ENCODE measurements around the gene SHISAL1.

SHISAL1 gene

DNA sequence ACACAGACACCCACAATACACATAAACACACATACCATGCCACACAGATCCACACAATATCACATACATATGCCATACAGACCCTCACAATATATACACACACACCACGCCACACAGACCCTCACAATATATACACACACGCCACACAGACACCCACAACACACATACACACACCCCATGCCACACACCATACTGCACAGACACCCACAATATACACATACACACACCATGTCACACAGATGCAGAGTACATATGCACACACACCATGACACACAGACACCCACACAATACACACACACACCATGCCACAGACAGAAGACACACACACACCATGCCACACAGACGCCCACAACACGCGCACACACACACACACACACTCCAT, 43.6 kb downstream of the SHISAL1 start:
- no peak for DNase-seq (ENCODE audit: low read depth in 1 of 2, low spot score in 1 of 2)
- TF ChIP-seq, protein P1, sequence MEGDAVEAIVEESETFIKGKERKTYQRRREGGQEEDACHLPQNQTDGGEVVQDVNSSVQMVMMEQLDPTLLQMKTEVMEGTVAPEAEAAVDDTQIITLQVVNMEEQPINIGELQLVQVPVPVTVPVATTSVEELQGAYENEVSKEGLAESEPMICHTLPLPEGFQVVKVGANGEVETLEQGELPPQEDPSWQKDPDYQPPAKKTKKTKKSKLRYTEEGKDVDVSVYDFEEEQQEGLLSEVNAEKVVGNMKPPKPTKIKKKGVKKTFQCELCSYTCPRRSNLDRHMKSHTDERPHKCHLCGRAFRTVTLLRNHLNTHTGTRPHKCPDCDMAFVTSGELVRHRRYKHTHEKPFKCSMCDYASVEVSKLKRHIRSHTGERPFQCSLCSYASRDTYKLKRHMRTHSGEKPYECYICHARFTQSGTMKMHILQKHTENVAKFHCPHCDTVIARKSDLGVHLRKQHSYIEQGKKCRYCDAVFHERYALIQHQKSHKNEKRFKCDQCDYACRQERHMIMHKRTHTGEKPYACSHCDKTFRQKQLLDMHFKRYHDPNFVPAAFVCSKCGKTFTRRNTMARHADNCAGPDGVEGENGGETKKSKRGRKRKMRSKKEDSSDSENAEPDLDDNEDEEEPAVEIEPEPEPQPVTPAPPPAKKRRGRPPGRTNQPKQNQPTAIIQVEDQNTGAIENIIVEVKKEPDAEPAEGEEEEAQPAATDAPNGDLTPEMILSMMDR (IDR thresholded peaks at IDR 0.05; ENCODE audit: insufficient read depth, low read length) = no peak
- TF ChIP-seq GABPA (IDR thresholded peaks at IDR 0.05; ENCODE audit: low read depth) (no peak), POLR2AphosphoS5 (IDR thresholded peaks at IDR 0.05; ENCODE audit: low read depth) (no peak), SPI1 (IDR thresholded peaks at IDR 0.05; ENCODE audit: borderline replicate concordance, low read depth) (no peak)
- TF ChIP-seq, protein P2, sequence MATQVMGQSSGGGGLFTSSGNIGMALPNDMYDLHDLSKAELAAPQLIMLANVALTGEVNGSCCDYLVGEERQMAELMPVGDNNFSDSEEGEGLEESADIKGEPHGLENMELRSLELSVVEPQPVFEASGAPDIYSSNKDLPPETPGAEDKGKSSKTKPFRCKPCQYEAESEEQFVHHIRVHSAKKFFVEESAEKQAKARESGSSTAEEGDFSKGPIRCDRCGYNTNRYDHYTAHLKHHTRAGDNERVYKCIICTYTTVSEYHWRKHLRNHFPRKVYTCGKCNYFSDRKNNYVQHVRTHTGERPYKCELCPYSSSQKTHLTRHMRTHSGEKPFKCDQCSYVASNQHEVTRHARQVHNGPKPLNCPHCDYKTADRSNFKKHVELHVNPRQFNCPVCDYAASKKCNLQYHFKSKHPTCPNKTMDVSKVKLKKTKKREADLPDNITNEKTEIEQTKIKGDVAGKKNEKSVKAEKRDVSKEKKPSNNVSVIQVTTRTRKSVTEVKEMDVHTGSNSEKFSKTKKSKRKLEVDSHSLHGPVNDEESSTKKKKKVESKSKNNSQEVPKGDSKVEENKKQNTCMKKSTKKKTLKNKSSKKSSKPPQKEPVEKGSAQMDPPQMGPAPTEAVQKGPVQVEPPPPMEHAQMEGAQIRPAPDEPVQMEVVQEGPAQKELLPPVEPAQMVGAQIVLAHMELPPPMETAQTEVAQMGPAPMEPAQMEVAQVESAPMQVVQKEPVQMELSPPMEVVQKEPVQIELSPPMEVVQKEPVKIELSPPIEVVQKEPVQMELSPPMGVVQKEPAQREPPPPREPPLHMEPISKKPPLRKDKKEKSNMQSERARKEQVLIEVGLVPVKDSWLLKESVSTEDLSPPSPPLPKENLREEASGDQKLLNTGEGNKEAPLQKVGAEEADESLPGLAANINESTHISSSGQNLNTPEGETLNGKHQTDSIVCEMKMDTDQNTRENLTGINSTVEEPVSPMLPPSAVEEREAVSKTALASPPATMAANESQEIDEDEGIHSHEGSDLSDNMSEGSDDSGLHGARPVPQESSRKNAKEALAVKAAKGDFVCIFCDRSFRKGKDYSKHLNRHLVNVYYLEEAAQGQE (IDR thresholded peaks at IDR 0.05; ENCODE audit: insufficient replicate concordance, low read depth) = no peak
- H3K27me3 ChIP-seq (ENCODE audit: insufficient read depth, poor library complexity, severe bottlenecking) = peaks cover 4% of the 10 kb centered on the region

DNA sequence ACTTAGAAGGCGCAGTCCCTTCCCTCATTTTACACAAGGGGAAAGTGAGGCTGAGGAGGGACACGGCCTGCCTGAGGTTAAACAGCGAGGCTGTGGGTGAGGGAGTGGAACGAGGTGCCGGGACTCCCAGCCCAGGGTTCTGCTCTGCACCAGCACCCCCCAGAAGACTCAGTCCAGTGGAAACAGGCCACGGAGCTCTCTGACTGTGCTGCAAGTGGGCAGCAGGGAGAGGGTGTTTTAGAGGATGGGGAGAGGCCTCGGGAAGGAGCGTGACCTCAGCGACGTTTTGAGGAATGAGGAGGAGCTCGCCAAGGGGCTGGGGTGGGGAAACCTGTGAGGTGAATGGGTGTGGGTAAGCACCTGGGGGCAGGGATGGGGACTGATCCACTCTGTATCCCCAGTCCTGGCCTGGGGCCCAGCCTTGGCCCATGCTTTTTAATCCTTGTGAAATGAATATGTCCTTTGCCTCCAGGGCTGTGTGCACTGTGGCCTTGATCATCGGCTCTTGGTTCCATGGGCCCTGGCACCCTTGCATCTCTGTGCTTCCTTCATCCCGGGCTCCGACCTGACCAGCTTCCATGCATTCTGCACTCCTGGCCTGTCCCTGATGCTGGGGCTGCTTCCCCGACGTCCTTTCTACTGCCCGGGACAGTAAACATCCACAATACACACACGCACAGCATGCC, 44.2 kb downstream of the SHISAL1 start:
- no peak for DNase-seq (ENCODE audit: low read depth in 1 of 2, low spot score in 1 of 2)
- H3K4me3 ChIP-seq (replicated peaks; ENCODE audit: insufficient read depth, low read length) = no peak overlapping the region
- TF ChIP-seq, protein P1 (IDR thresholded peaks at IDR 0.05; ENCODE audit: insufficient read depth, low read length) = no peak
- TF ChIP-seq SPI1 (IDR thresholded peaks at IDR 0.05; ENCODE audit: borderline replicate concordance, low read depth) (no peak), GABPA (IDR thresholded peaks at IDR 0.05; ENCODE audit: low read depth) (no peak), POLR2AphosphoS5 (IDR thresholded peaks at IDR 0.05; ENCODE audit: low read depth) (no peak)
- TF ChIP-seq, protein P2 (IDR thresholded peaks at IDR 0.05; ENCODE audit: insufficient replicate concordance, low read depth) = no peak

More for the DNA sequence above, 43.6 kb downstream of the SHISAL1 start:
- no peak overlapping the region for H3K4me3 ChIP-seq (replicated peaks; ENCODE audit: insufficient read depth, low read length)
- H3K27ac ChIP-seq (replicated peaks) = no peak overlapping the region

DNA sequence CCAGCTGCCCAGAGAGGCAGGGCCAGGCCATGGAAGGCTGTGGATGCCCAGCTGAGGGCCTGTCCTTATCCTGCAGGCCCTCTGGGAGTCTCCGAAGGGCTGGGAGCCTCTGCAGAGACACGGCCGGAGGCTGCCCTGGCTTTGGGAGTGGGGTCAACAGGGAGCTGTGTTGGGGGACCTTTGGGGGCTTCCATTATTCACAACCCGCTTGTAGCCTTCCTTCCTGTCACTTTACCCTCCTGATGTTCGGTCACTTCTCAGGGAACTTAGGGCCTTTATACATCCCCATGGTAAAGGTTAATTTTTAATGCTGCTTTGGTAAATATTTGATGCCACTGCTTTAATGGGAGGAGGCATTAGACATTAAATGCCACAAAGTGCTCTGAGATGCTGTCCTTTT, 44.9 kb downstream of the SHISAL1 start:
- TF ChIP-seq, protein P1 (IDR thresholded peaks at IDR 0.05; ENCODE audit: insufficient read depth, low read length) = no peak
- TF ChIP-seq POLR2AphosphoS5 (IDR thresholded peaks at IDR 0.05; ENCODE audit: low read depth) (no peak), GABPA (IDR thresholded peaks at IDR 0.05; ENCODE audit: low read depth) (no peak), SPI1 (IDR thresholded peaks at IDR 0.05; ENCODE audit: borderline replicate concordance, low read depth) (no peak)
- TF ChIP-seq, protein P2 (IDR thresholded peaks at IDR 0.05; ENCODE audit: insufficient replicate concordance, low read depth) = no peak
- H3K4me3 ChIP-seq (replicated peaks; ENCODE audit: insufficient read depth, low read length) = no peak overlapping the region
- no peak for DNase-seq (ENCODE audit: low read depth in 1 of 2, low spot score in 1 of 2)
- no peak overlapping the region for H3K27ac ChIP-seq (replicated peaks)
- H3K27me3 ChIP-seq (ENCODE audit: insufficient read depth, poor library complexity, severe bottlenecking) = no peaks in the 10 kb centered on the region

More for the DNA sequence above, 44.2 kb downstream of the SHISAL1 start:
- Histone ChIP-seq H3K27ac (replicated peaks) (no peak overlapping the region), H3K27me3 (ENCODE audit: insufficient read depth, poor library complexity, severe bottlenecking) (peaks cover 3% of the 10 kb centered on the region)

Measured in HL-60 (cell line).